ENCODE measurements around the gene UPK3A. TPM values are rescaled to one million over a fixed set of nuclear protein-coding genes. Genes with fewer than 3 reads are reported as not detected.

The UPK3A gene
- total and polyA plus RNA-seq, 2 donors from 2014 or later: not detected

DNA sequence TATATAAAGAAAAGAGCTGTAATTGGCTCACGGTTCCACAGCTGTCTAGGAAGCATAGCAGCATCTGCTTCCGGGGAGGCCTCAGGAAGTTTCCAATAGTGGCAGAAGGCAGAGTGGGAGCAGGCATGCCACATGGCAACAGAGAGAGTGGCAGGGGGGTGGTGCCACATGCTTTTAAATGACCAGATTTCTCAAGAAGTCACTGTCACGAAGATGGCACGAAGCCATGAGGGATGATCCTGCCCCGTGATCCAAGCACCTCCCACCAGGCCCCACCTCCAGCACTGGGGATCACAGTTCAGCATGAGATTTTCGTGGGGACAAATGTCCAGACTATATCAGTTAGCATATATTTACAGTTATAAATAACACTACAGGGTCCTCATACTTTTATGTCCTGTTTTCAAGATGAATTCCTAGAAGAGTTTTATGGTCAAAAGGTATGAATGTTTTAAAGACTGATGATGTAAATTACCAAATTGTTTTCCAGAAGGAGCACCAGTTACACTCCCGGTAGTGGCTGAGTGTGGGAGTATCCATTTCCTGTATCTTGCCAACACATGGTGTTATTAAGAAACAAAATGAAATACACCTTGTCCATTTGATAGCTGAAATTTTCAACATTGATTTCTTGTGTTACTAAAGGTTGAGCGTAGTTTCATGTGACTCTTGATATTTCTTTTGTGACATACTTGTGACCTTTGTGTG is 44.2 kb downstream of the UPK3A start:
- Histone ChIP-seq H3K36me3 (ENCODE audit: control insufficient read depth in 2 of 3, insufficient read depth in 3 of 3, low read length in 3 of 3) (peaks cover 0 to 17% (median 9%) of the 10 kb centered on the region in 3 donors), H3K9me3 (ENCODE audit: control insufficient read depth in 2 of 3, insufficient read depth in 1 of 3, low read length in 3 of 3) (no peaks in the 10 kb centered on the region), H3K4me1 (ENCODE audit: control insufficient read depth in 2 of 3, insufficient read depth in 2 of 3, low read depth in 1 of 3, low read length in 3 of 3) (no peaks in the 10 kb centered on the region), H3K4me3 (ENCODE audit: low read length in 3 of 3) (no peak overlapping the region), H3K27ac (ENCODE audit: low read depth in 2 of 2, low read length in 2 of 2) (peak overlapping the region in 1 of 2 donors; percentile 1), H3K27me3 (ENCODE audit: control insufficient read depth, insufficient read depth, low read length) (no peaks in the 10 kb centered on the region), H3K9ac (ENCODE audit: low read length in 3 of 3) (no peak overlapping the region)
- DNase-seq (no peak), FAIRE-seq (no peak)
- TF ChIP-seq, protein P1, sequence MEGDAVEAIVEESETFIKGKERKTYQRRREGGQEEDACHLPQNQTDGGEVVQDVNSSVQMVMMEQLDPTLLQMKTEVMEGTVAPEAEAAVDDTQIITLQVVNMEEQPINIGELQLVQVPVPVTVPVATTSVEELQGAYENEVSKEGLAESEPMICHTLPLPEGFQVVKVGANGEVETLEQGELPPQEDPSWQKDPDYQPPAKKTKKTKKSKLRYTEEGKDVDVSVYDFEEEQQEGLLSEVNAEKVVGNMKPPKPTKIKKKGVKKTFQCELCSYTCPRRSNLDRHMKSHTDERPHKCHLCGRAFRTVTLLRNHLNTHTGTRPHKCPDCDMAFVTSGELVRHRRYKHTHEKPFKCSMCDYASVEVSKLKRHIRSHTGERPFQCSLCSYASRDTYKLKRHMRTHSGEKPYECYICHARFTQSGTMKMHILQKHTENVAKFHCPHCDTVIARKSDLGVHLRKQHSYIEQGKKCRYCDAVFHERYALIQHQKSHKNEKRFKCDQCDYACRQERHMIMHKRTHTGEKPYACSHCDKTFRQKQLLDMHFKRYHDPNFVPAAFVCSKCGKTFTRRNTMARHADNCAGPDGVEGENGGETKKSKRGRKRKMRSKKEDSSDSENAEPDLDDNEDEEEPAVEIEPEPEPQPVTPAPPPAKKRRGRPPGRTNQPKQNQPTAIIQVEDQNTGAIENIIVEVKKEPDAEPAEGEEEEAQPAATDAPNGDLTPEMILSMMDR (IDR thresholded peaks at IDR 0.05; ENCODE audit: borderline replicate concordance, extremely low read depth, insufficient read depth): no peak
- intact Hi-C loops (cut with DNase I): no loop called here

DNA sequence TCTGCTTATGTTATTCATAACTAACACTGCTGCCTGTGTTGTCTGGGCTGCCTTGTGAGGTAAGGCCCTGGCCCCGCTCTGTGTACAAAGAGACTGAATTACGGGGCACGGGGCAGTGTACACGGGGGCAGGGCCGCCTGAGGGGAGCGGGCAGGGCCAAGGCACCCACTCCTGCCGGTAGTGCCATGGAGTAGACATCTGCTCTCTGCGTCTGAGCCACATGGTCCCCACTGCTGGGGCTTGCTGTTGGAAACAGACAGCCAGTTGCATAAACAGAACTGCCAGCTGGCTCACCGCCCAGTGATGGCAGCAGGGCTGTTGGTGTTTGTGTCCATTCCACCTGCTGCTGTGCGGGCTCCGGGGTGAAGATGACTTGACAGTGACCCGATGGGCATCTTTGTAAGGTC is 44.8 kb downstream of the UPK3A start:
- Histone ChIP-seq H3K9ac (ENCODE audit: low read length in 3 of 3) (no peak overlapping the region), H3K27me3 (ENCODE audit: control insufficient read depth, insufficient read depth, low read length) (no peaks in the 10 kb centered on the region), H3K27ac (ENCODE audit: low read depth in 2 of 2, low read length in 2 of 2) (peak overlapping the region in 1 of 2 donors; percentile 1), H3K9me3 (ENCODE audit: control insufficient read depth in 2 of 3, insufficient read depth in 1 of 3, low read length in 3 of 3) (no peaks in the 10 kb centered on the region), H3K4me1 (ENCODE audit: control insufficient read depth in 2 of 3, insufficient read depth in 2 of 3, low read depth in 1 of 3, low read length in 3 of 3) (no peaks in the 10 kb centered on the region), H3K4me3 (ENCODE audit: low read length in 3 of 3) (no peak overlapping the region), H3K36me3 (ENCODE audit: control insufficient read depth in 2 of 3, insufficient read depth in 3 of 3, low read length in 3 of 3) (peaks cover 0 to 20% (median 10%) of the 10 kb centered on the region in 3 donors)
- DNase-seq: no peak
- intact Hi-C loops (cut with DNase I): no loop called here
- FAIRE-seq: no peak
- TF ChIP-seq, protein P1 (IDR thresholded peaks at IDR 0.05; ENCODE audit: borderline replicate concordance, extremely low read depth, insufficient read depth): no peak

DNA sequence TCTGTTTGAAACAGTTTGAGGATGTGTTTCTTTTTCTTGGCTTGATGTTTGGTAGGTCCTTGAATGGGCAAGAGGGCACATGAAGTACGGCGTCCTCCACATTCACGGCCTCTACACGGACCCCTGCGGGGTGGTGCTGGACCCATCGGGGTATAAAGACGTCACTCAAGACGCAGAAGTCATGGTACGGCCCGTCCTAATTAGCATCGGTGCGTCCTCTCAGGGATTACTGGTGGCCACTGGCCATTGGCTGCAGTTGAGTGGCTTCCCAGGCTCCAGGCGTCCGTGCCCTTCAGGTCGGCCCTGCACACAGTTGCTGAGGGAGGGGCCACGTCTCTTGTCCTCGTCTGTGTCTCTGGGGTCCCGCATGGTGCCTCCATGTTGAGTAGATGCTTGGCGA is 45.8 kb downstream of the UPK3A start:
- Histone ChIP-seq H3K4me1 (ENCODE audit: control insufficient read depth in 2 of 3, insufficient read depth in 2 of 3, low read depth in 1 of 3, low read length in 3 of 3) (no peaks in the 10 kb centered on the region), H3K9ac (ENCODE audit: low read length in 3 of 3) (no peak overlapping the region), H3K36me3 (ENCODE audit: control insufficient read depth in 2 of 3, insufficient read depth in 3 of 3, low read length in 3 of 3) (peaks cover 0 to 20% (median 10%) of the 10 kb centered on the region in 3 donors), H3K4me3 (ENCODE audit: low read length in 3 of 3) (no peak overlapping the region), H3K27ac (ENCODE audit: low read depth in 2 of 2, low read length in 2 of 2) (no peak overlapping the region), H3K9me3 (ENCODE audit: control insufficient read depth in 2 of 3, insufficient read depth in 1 of 3, low read length in 3 of 3) (no peaks in the 10 kb centered on the region), H3K27me3 (ENCODE audit: control insufficient read depth, insufficient read depth, low read length) (no peaks in the 10 kb centered on the region)
- DNase-seq (no peak), FAIRE-seq (no peak)
- intact Hi-C loops (cut with DNase I): no loop called here
- TF ChIP-seq, protein P1 (IDR thresholded peaks at IDR 0.05; ENCODE audit: borderline replicate concordance, extremely low read depth, insufficient read depth): no peak

Data from kidney (tissue), 14 donors.